Measurements from ENCODE around the gene TNFAIP2. TPM values are rescaled to one million over a fixed set of nuclear protein-coding genes. Genes with fewer than 3 reads are reported as not detected.

Gene TNFAIP2
- total RNA-seq, 2 experiments from 2014 or later: not detected

DNA sequence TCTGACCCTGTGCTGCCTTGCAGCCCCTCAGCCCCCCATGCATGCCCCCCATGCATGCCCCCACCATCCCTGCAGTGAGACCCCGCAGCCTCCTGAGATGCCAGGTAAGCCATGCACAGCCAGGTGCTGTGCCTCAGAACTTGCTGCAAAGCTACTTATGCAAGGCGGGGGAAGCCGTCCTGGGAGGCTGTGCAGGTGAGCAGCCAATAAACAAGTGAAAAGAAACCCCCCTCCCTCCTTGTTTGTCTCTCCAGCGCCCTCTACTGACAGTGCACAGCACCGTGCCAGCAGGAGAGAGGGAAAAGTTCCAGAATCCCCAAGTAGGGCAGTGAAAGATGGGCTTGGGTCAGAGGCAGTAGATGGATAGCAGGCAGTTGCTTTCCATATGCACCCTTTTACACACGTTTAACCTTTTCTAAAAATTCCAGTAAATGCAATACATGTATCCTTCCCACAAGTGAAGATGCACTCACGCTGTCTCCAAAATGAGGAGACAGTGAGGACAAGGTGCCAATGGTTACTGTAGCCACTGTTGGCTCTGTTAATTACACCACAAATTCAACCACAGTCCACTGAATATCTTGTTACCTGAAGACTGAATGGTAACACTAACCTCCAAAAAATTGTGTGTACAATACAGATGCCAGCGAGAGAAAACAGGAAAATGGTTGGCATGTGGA lies 18.0 kb downstream of the TNFAIP2 start:
- no peaks in the 10 kb centered on the region for H4K20me1 ChIP-seq (ENCODE audit: insufficient read depth, low read length)
- H3K4me1 ChIP-seq (ENCODE audit: insufficient read depth, low read length, poor library complexity, severe bottlenecking): peaks cover 34% of the 10 kb centered on the region
- peak overlapping the region; percentile 58 for H3K4me3 ChIP-seq (ENCODE audit: low read depth, low read length, poor library complexity, severe bottlenecking)
- H3K79me2 ChIP-seq (ENCODE audit: insufficient read depth, low read depth, low read length): no peaks in the 10 kb centered on the region
- H2AFZ ChIP-seq (ENCODE audit: low read length): peak overlapping the region; percentile 45; the same call in 1 of the 2 replicates
- CTCF ChIA-PET (ENCODE audit: unreplicated experiment): interaction anchor here (0.6 to 3.2 kb wide), 6 partner anchors 8 to 104 kb away, joined by 3 to 24 read pairs (median 4); no protein-coding TSS in a partner anchor
- no peaks in the 10 kb centered on the region for H3K36me3 ChIP-seq (ENCODE audit: insufficient read depth, low read length)
- DNase-seq (ENCODE audit: low spot score): peak; percentile 91
- H3K9me3 ChIP-seq (ENCODE audit: low read length): no peaks in the 10 kb centered on the region
- peak overlapping the region; percentile 73 for H3K4me2 ChIP-seq (ENCODE audit: low read length)
- no peak for TF ChIP-seq EZH2phosphoT487 (IDR thresholded peaks at IDR 0.05; ENCODE audit: borderline replicate concordance, low read depth, low read length)
- TF ChIP-seq, protein P1, sequence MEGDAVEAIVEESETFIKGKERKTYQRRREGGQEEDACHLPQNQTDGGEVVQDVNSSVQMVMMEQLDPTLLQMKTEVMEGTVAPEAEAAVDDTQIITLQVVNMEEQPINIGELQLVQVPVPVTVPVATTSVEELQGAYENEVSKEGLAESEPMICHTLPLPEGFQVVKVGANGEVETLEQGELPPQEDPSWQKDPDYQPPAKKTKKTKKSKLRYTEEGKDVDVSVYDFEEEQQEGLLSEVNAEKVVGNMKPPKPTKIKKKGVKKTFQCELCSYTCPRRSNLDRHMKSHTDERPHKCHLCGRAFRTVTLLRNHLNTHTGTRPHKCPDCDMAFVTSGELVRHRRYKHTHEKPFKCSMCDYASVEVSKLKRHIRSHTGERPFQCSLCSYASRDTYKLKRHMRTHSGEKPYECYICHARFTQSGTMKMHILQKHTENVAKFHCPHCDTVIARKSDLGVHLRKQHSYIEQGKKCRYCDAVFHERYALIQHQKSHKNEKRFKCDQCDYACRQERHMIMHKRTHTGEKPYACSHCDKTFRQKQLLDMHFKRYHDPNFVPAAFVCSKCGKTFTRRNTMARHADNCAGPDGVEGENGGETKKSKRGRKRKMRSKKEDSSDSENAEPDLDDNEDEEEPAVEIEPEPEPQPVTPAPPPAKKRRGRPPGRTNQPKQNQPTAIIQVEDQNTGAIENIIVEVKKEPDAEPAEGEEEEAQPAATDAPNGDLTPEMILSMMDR (conservative IDR thresholded peaks at IDR 0.05; ENCODE audit: low read length): peak; percentile 96
- no peaks in the 10 kb centered on the region for H3K9me2 ChIP-seq (ENCODE audit: insufficient read depth, low read length)
- intact Hi-C loops (cut with micrococcal nuclease; ENCODE audit: unreplicated experiment): loop anchor here (1.0 to 2.0 kb wide), 3 partner anchors 36 to 63 kb away; no protein-coding TSS in a partner anchor
- POLR2A ChIA-PET: interaction anchor here (0.6 to 0.9 kb wide), 4 partner anchors 20 to 154 kb away, joined by 3 to 7 read pairs (median 4); no protein-coding TSS in a partner anchor
- no TSS peak for BruUV-seq (replicated peaks)
- H3K27ac ChIP-seq (ENCODE audit: low read depth, low read length, poor library complexity, severe bottlenecking): peak overlapping the region; percentile 91

DNA sequence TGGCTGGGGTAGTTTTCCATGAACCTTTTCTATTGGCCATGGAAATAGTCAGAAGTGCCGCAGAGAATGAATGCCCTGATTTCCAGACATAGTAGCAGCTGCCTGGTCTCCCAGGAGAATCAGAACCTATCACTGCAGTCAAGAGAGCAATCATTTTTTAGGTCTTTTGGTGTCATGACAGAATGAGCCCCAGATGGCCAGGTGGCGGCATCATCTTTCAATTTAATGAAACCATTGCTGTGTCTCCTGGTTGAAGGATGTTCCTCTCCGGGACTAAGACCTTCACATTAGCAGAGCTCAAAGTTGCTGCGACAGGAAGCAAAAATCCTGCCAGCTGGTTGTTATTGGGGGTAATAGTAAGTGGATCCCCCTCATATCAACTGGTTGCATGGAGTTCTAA lies 18.8 kb downstream of the TNFAIP2 start:
- H4K20me1 ChIP-seq (ENCODE audit: insufficient read depth, low read length): no peaks in the 10 kb centered on the region
- DNase-seq (ENCODE audit: low spot score): peak; percentile 63
- H3K4me3 ChIP-seq (ENCODE audit: low read depth, low read length, poor library complexity, severe bottlenecking): no peak overlapping the region
- POLR2A ChIA-PET: interaction anchor here (0.6 kb wide), 1 partner anchor 154 kb away, joined by 3 read pairs; no protein-coding TSS in a partner anchor
- TF ChIP-seq, protein P1 (conservative IDR thresholded peaks at IDR 0.05; ENCODE audit: low read length): peak; percentile 45
- no peak for TF ChIP-seq EZH2phosphoT487 (IDR thresholded peaks at IDR 0.05; ENCODE audit: borderline replicate concordance, low read depth, low read length)
- CTCF ChIA-PET (ENCODE audit: unreplicated experiment): interaction anchor here (3.2 kb wide), 1 partner anchor 37 kb away, joined by 24 read pairs; no protein-coding TSS in a partner anchor
- H3K4me2 ChIP-seq (ENCODE audit: low read length): peak overlapping the region; percentile 73
- no peaks in the 10 kb centered on the region for H3K36me3 ChIP-seq (ENCODE audit: insufficient read depth, low read length)
- H3K9me3 ChIP-seq (ENCODE audit: low read length): no peaks in the 10 kb centered on the region
- H3K9me2 ChIP-seq (ENCODE audit: insufficient read depth, low read length): no peaks in the 10 kb centered on the region
- H3K79me2 ChIP-seq (ENCODE audit: insufficient read depth, low read depth, low read length): no peaks in the 10 kb centered on the region
- peak overlapping the region; percentile 45; the same call in 1 of the 2 replicates for H2AFZ ChIP-seq (ENCODE audit: low read length)
- intact Hi-C loops (cut with micrococcal nuclease; ENCODE audit: unreplicated experiment): no loop called here
- no TSS peak for BruUV-seq (replicated peaks)
- H3K4me1 ChIP-seq (ENCODE audit: insufficient read depth, low read length, poor library complexity, severe bottlenecking): peaks cover 34% of the 10 kb centered on the region
- H3K27ac ChIP-seq (ENCODE audit: low read depth, low read length, poor library complexity, severe bottlenecking): peak overlapping the region; percentile 91
